CD4-positive, alpha-beta memory T cell (primary cell): Measurements from ENCODE around the gene SOX8. TPM values are rescaled to one million over a fixed set of nuclear protein-coding genes. Genes with fewer than 3 reads are reported as not detected.

Experiments
- CTCF ChIA-PET: fragments of 350-600 bp; sonication (Branson Sonifier 250); formaldehyde crosslinking; loops from one replicate; lab custom pipeline; 2021; ENCODE audit warnings: inconsistent platforms; ENCODE audit not compliant: partially characterized antibody; lab: Charles Lee
- POLR2A ChIA-PET: fragments of 350-600 bp; sonication (Branson Sonifier 250); formaldehyde crosslinking; loops from one replicate; lab custom pipeline; 2021; ENCODE audit not compliant: partially characterized antibody; lab: Charles Lee
- DNase-seq, 5 donors: peaks; one replicate each; pipeline versions ENCODE4 v3.0.0 to v3.0.0-alpha.2; 2020 to 2022; ENCODE audit warnings: mixed read lengths in 1 of 5
- H3K27ac ChIP-seq: one replicate; pipeline ENCODE4 v1.7.0; 2013; ENCODE audit warnings: low read depth, low read length
- H3K27me3 ChIP-seq: 2 replicates; pipeline ENCODE4 v1.7.0; 2013; ENCODE audit warnings: mild to moderate bottlenecking, low read length, moderate library complexity; ENCODE audit not compliant: insufficient read depth
- H3K36me3 ChIP-seq: 2 replicates; pipeline ENCODE4 v1.7.0; 2013; ENCODE audit warnings: mild to moderate bottlenecking, low read length, moderate library complexity; ENCODE audit not compliant: insufficient read depth
- H3K4me1 ChIP-seq: 2 replicates; pipeline ENCODE4 v1.7.0; 2013; ENCODE audit warnings: mild to moderate bottlenecking, low read length, moderate library complexity; ENCODE audit not compliant: insufficient read depth
- H3K4me3 ChIP-seq, 2 donors: one replicate each; pipeline ENCODE4 v1.7.0; 2013; ENCODE audit warnings: low read length in 2 of 2, mild to moderate bottlenecking in 1 of 2
- H3K9me3 ChIP-seq, 2 donors: one replicate each; pipeline ENCODE4 v1.7.0; 2013; ENCODE audit warnings: low read length in 2 of 2, control low read depth in 1 of 2; ENCODE audit not compliant: control insufficient read depth in 1 of 2
- H3K27ac Mint-ChIP-seq, 7 donors: one replicate each; pipeline ENCODE4 v1.8.0; 2020 to 2021; ENCODE audit warnings: mixed read lengths in 7 of 7, mild to moderate bottlenecking in 6 of 7, inconsistent platforms in 3 of 7, moderate library complexity in 3 of 7
- H3K27me3 Mint-ChIP-seq, 2 donors: one replicate each; pipeline ENCODE4 v1.8.0; 2020 to 2021; ENCODE audit warnings: mixed read lengths in 2 of 2
- H3K36me3 Mint-ChIP-seq, 2 donors: one replicate each; pipeline ENCODE4 v1.8.0; 2020 to 2021; ENCODE audit warnings: mixed read lengths in 2 of 2, inconsistent platforms in 1 of 2, mild to moderate bottlenecking in 1 of 2
- H3K4me1 Mint-ChIP-seq, 4 donors: one replicate each; pipeline ENCODE4 v1.8.0; 2020 to 2021; ENCODE audit warnings: mixed read lengths in 4 of 4, mild to moderate bottlenecking in 1 of 4
- H3K4me3 Mint-ChIP-seq, 8 donors: one replicate each; pipeline ENCODE4 v1.8.0; 2020 to 2021; ENCODE audit warnings: mixed read lengths in 8 of 8, mild to moderate bottlenecking in 7 of 8, moderate library complexity in 6 of 8, inconsistent platforms in 3 of 8
- H3K9me3 Mint-ChIP-seq, 8 donors: one replicate each; pipeline ENCODE4 v1.8.0; 2020 to 2021; ENCODE audit warnings: mixed read lengths in 8 of 8, mild to moderate bottlenecking in 5 of 8, inconsistent platforms in 3 of 8, moderate library complexity in 1 of 8
- intact Hi-C: fragments of 100-400 bp; cut with micrococcal nuclease; formaldehyde crosslinking; loops from one replicate; pipeline ENCODE4 v1.15.1; 2023
- polyA plus RNA-seq, 2 donors: library from polyadenylated mRNA; unstranded; fragments of 300-500 nt; fragmentation: Illumina TruSeq; gene quantifications; one replicate each; pipeline ENCODE4 v1.2.3, GENCODE V29; 2021
- total RNA-seq, 2 experiments: library from RNA; stranded (reverse); gene quantifications; one replicate each; pipeline ENCODE4 v1.2.3, GENCODE V29; 2021

The SOX8 gene
- total and polyA plus RNA-seq, 4 experiments from 2014 or later = 0.47 to 3.4 (median 2.4) TPM

DNA sequence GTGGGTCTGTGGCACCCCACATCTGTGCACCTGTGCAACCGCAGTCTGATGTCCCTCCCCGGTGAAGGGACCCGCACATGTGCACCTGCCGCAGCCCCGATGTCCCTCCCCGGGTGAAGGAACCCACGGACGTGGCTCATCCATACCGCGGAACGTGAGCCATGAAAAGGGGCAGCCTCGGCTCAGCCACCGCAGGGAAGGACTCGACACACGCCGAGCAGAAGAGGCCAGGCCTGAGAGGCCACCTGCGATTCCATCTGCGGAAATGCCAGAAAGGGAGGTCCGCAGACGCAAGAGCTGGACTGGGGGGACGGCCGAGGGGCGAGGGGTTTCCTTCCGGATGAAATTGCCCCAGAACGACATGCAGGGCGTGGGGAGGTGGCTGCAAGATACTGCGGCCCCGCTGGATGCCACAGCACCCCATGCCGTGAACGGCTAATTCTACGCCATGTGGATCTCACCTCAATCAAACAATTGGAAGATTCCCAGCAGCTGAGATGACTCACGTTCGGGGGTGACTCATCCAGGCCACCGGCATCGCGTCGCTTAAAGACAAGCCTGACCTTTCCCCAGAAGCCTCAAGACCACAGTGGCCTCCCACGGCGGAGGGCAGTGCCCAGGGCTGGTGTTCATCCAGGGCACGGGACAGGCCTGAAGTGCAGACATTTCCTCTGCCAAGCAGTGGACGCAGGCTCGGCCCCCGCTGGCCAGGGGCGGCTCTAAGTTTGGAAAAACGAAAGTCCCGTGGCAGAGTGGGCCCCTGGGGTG lies 21.0 kb downstream of the SOX8 start:
- Mint-ChIP-seq H3K4me1 (peaks cover 16 to 55% (median 40%) of the 10 kb centered on the region in 4 donors), H3K9me3 (no peaks in the 10 kb centered on the region), H3K4me3 (peak overlapping the region in 7 of 8 donors; percentile 40 to 80 (median 53)), H3K36me3 (no peaks in the 10 kb centered on the region), H3K27ac (peak overlapping the region; percentile 24 to 84 (median 58)), H3K27me3 (no peaks in the 10 kb centered on the region)
- CTCF ChIA-PET = no interaction called here
- Histone ChIP-seq H3K27me3 (no peaks in the 10 kb centered on the region), H3K9me3 (no peaks in the 10 kb centered on the region), H3K36me3 (no peaks in the 10 kb centered on the region), H3K4me3 (no peak overlapping the region), H3K27ac (no peak overlapping the region), H3K4me1 (peaks cover 52% of the 10 kb centered on the region)
- POLR2A ChIA-PET = interaction anchor here (1.1 to 6.4 kb wide), 6 partner anchors 22 to 196 kb away, joined by 3 to 49 read pairs (median 10); partner anchors contain the start of genes LMF1 and SOX8
- intact Hi-C loops = no loop called here
- DNase-seq = peak in 3 of 5 donors; percentile 16 to 84 (median 36)

DNA sequence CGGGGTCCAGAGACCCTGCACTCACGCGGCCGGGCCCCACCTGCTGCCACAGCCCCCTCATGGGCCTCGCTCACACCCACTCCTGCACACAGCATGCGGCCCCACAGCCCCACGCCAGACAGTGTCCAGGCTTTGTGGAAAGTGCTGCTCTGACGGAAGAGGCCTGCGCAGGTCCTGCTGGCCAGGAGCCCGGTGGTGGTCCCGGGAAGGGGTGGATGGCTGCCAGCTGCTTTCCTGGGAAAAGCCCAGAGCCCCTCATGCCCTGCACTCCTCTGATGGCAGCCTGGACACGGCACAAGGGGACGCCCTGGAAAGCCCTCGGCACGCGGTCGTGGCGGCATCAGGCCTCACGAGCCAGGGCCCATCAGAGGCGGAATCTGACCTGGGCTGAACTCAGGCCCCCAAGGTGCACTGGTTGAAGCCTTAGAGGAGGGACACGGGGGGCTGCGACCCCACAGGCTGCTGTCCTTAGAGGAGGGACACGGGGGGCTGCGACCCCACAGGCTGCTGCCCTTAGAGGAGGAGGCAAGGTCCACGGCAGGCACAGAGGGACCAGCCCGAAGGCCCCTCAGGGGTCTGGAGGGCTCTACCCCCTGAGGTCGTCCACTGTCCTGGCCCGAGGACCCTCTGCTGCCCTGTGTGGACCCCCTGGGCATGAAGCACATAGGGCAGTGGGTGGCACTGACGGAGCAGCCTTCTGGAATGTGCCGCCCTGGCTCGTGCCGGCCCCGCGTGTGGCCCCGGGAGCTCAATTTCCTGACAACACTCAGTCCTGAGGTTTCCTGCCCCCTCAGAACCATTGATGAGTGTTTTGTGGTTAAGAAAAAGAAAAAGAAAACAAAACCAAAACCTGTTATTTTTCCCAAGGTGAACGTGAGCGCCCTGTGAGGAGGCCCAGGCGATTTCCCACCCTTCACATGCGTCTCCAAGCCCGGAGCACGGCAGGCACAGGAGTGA lies 22.1 kb downstream of the SOX8 start:
- ChIA-PET CTCF (interaction anchor here (1.6 to 2.1 kb wide), 2 partner anchors 9 to 53 kb away, joined by 4 to 7 read pairs; no protein-coding TSS in a partner anchor), POLR2A (interaction anchor here (1.0 to 6.4 kb wide), 8 partner anchors 12 to 308 kb away, joined by 3 to 49 read pairs (median 4); partner anchors contain the start of genes LMF1 and SOX8)
- Mint-ChIP-seq H3K4me1 (peaks cover 11 to 44% (median 33%) of the 10 kb centered on the region in 4 donors), H3K9me3 (no peaks in the 10 kb centered on the region), H3K4me3 (peak overlapping the region; percentile 80 to 92 (median 85)), H3K27me3 (peaks cover 0 to under 1% of the 10 kb centered on the region in 2 donors), H3K36me3 (no peaks in the 10 kb centered on the region), H3K27ac (peak overlapping the region; percentile 83 to 97 (median 92))
- H3K27ac ChIP-seq = peak overlapping the region; percentile 56
- peak; percentile 63 to 68 (median 66) for DNase-seq
- H3K4me3 ChIP-seq = peak overlapping the region; percentile 36 to 44
- H3K27me3 ChIP-seq = no peaks in the 10 kb centered on the region
- peaks cover 42% of the 10 kb centered on the region for H3K4me1 ChIP-seq
- intact Hi-C loops = no loop called here
- no peaks in the 10 kb centered on the region for H3K36me3 ChIP-seq
- H3K9me3 ChIP-seq = no peaks in the 10 kb centered on the region

DNA sequence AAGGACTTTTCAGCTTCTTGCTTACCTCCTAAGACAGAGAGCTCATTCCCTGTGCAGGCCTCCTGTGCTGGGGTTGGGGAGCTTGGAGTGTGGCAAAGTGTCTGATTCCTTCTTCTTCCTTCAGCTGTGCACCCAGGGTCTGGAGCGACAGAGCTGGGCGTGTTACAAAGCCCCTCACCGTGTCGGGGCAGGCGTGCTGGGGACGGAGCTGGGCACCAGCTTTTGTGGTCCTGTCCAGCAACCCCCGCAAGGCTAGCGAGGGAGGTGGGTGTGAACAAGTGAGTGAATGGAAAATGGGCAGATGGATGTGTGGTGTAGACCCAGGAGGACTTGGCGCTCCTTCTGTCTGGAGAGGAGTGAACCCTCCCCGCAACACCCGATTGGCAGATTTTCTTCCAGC lies 23.7 kb downstream of the SOX8 start:
- Mint-ChIP-seq H3K36me3 (no peaks in the 10 kb centered on the region), H3K4me1 (peaks cover 9 to 40% (median 28%) of the 10 kb centered on the region in 4 donors), H3K4me3 (peak overlapping the region in 5 of 8 donors; percentile 17 to 52 (median 33)), H3K27me3 (peaks cover 0 to 2% of the 10 kb centered on the region in 2 donors), H3K9me3 (peaks cover 0 to 1% (median 0%) of the 10 kb centered on the region in 8 donors), H3K27ac (peak overlapping the region in 5 of 7 donors; percentile 13 to 63 (median 53))
- no peak for DNase-seq
- CTCF ChIA-PET = interaction anchor here (2.1 kb wide), 1 partner anchor 51 kb away, joined by 7 read pairs; no protein-coding TSS in a partner anchor
- no peaks in the 10 kb centered on the region for H3K9me3 ChIP-seq
- intact Hi-C loops = no loop called here
- no peak overlapping the region for H3K27ac ChIP-seq
- no peaks in the 10 kb centered on the region for H3K36me3 ChIP-seq
- POLR2A ChIA-PET = interaction anchor here (1.2 to 6.4 kb wide), 4 partner anchors 8 to 41 kb away, joined by 3 to 49 read pairs (median 21); partner anchors contain the start of gene SOX8
- no peak overlapping the region for H3K4me3 ChIP-seq
- H3K4me1 ChIP-seq = peaks cover 31% of the 10 kb centered on the region
- H3K27me3 ChIP-seq = no peaks in the 10 kb centered on the region

DNA sequence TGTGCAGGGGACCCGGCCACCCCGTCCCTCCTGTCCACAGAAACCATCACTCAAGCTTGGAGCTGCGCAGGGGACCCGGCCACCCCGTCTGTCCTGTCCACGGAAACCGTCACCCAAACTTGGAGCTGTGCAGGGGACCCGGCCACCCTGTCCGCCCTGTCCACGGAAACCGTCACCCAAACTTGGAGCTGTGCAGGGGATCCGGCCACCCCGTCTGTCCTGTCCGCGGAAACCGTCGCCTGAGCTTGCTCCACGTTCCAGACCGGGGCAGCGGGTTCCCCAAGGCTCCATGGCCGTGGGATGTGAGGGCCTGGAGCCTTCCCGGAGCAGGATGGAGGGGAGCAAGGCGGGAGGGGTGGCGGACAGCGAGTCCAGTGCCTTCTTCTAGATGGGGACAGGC lies 25.2 kb downstream of the SOX8 start:
- peaks cover 9 to 34% (median 25%) of the 10 kb centered on the region in 4 donors for H3K4me1 Mint-ChIP-seq
- H3K4me1 ChIP-seq = peaks cover 31% of the 10 kb centered on the region
- no peak overlapping the region for H3K27ac Mint-ChIP-seq
- POLR2A ChIA-PET = interaction anchor here (1.1 to 2.4 kb wide), 3 partner anchors 10 to 37 kb away, joined by 3 to 11 read pairs (median 5); partner anchors contain the start of gene SOX8
- H3K4me3 Mint-ChIP-seq = no peak overlapping the region
- H3K4me3 ChIP-seq = no peak overlapping the region
- H3K27ac ChIP-seq = no peak overlapping the region
- H3K27me3 Mint-ChIP-seq = peaks cover 2% of the 10 kb centered on the region in 2 donors
- H3K36me3 ChIP-seq = no peaks in the 10 kb centered on the region
- CTCF ChIA-PET = interaction anchor here (1.5 kb wide), 1 partner anchor 9 kb away, joined by 5 read pairs; no protein-coding TSS in a partner anchor
- H3K36me3 Mint-ChIP-seq = no peaks in the 10 kb centered on the region
- intact Hi-C loops = no loop called here
- no peak for DNase-seq
- H3K9me3 ChIP-seq = no peaks in the 10 kb centered on the region
- peaks cover 0 to 1% (median 0%) of the 10 kb centered on the region in 8 donors for H3K9me3 Mint-ChIP-seq
- H3K27me3 ChIP-seq = no peaks in the 10 kb centered on the region

DNA sequence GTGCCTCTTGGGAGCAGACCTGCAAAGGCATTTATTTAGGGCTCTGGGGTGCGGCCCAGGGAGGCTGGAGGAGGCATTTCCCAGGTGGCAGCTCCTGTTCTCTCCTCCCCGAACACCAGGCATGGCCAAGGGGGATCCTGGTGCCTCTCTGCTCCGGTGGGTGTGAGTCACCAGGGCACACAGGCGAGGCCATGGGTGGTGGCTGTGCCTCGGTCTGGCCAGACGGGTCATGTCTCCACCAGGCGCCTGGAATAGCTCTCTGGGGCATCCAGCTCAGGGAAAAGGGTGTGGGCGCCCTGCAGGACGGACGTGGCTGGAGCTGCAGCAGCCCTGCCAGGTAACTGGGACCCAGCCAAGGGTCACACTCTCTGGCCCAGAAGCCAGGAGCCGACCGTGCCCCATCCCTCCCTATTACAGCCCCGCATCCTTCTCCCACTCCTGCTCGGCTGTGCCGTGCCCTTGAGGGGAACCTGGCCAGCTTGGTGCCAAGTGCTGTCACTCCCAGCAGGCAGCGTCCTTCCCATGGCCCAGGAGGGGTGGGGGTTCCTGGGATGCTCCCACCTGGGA lies 25.8 kb downstream of the SOX8 start:
- intact Hi-C loops = no loop called here
- no peak overlapping the region for H3K27ac Mint-ChIP-seq
- peaks cover 9 to 33% (median 25%) of the 10 kb centered on the region in 4 donors for H3K4me1 Mint-ChIP-seq
- Histone ChIP-seq H3K36me3 (no peaks in the 10 kb centered on the region), H3K27ac (no peak overlapping the region), H3K27me3 (no peaks in the 10 kb centered on the region), H3K4me1 (peaks cover 30% of the 10 kb centered on the region), H3K9me3 (no peaks in the 10 kb centered on the region), H3K4me3 (no peak overlapping the region)
- H3K36me3 Mint-ChIP-seq = no peaks in the 10 kb centered on the region
- no peak overlapping the region for H3K4me3 Mint-ChIP-seq
- H3K27me3 Mint-ChIP-seq = peaks cover 2% of the 10 kb centered on the region in 2 donors
- peaks cover 0 to 1% (median 0%) of the 10 kb centered on the region in 8 donors for H3K9me3 Mint-ChIP-seq
- DNase-seq = no peak
- ChIA-PET CTCF (interaction anchor here (1.5 kb wide), 1 partner anchor 10 kb away, joined by 5 read pairs; no protein-coding TSS in a partner anchor), POLR2A (interaction anchor here (1.0 to 1.4 kb wide), 4 partner anchors 10 to 43 kb away, joined by 3 to 5 read pairs (median 4); partner anchors contain the start of gene SOX8)

DNA sequence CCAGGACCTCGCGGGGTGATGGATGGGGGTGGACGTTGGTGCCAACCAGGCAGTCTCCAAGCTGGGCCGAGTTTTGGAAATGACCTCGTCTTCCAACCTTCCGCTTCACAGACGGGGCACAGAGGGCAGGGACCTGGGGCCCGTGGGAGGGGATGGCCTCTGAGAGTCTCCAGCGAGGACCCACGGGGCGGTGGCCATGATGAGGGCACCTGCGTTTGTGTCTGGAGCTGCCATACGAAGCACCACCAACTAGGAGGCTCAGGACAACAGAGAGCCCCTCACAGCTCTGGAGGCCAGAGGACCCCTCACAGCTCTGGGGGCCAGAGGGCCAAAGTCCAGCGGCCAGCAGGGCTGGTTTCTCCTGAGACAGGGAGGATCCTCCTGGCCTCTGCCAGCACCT lies 26.5 kb downstream of the SOX8 start:
- Histone ChIP-seq H3K27me3 (no peaks in the 10 kb centered on the region), H3K4me1 (peaks cover 23% of the 10 kb centered on the region), H3K36me3 (no peaks in the 10 kb centered on the region), H3K4me3 (no peak overlapping the region), H3K27ac (no peak overlapping the region), H3K9me3 (no peaks in the 10 kb centered on the region)
- no peaks in the 10 kb centered on the region for H3K36me3 Mint-ChIP-seq
- H3K4me1 Mint-ChIP-seq = peaks cover 7 to 26% (median 19%) of the 10 kb centered on the region in 4 donors
- H3K9me3 Mint-ChIP-seq = peaks cover 0 to 1% (median 0%) of the 10 kb centered on the region in 8 donors
- peaks cover 2% of the 10 kb centered on the region in 2 donors for H3K27me3 Mint-ChIP-seq
- intact Hi-C loops = no loop called here
- POLR2A ChIA-PET = interaction anchor here (1.0 to 1.4 kb wide), 2 partner anchors 11 to 44 kb away, joined by 3 to 5 read pairs; no protein-coding TSS in a partner anchor
- peak in 1 of 5 donors; percentile 24 for DNase-seq
- no peak overlapping the region for H3K27ac Mint-ChIP-seq
- H3K4me3 Mint-ChIP-seq = no peak overlapping the region
- CTCF ChIA-PET = no interaction called here
